Upper lobe of right lung (tissue), 1 donor: ENCODE results near the gene RIMKLB. TPM values are rescaled to one million over a fixed set of nuclear protein-coding genes. Genes with fewer than 3 reads are reported as not detected.

Source experiments
- ATAC-seq: fragments of 200-7000 bp; cut with Tn5 transposase; one replicate; pipeline ENCODE4 v1.9.1; 2020; ENCODE audit warnings: mild to moderate bottlenecking, moderate library complexity
- DNase-seq: peaks from one replicate; pipeline ENCODE4 v3.0.0-alpha.2; 2020
- H3K27ac ChIP-seq: fragments of 200-600 bp; one replicate; pipeline ENCODE4 v1.8.0; 2022
- H3K27me3 ChIP-seq: fragments of 200-600 bp; one replicate; pipeline ENCODE4 v1.8.0; 2022; ENCODE audit warnings: mild to moderate bottlenecking
- H3K36me3 ChIP-seq: fragments of 200-600 bp; one replicate; pipeline ENCODE4 v1.8.0; 2022
- H3K4me1 ChIP-seq: fragments of 200-600 bp; one replicate; pipeline ENCODE4 v1.8.0; 2022
- H3K4me3 ChIP-seq: fragments of 200-600 bp; one replicate; pipeline ENCODE4 v1.8.0; 2022; ENCODE audit warnings: mild to moderate bottlenecking
- H3K9me3 ChIP-seq: fragments of 200-600 bp; one replicate; pipeline ENCODE4 v1.8.0; 2022
- CTCF ChIP-seq: fragments of 200-600 bp; IDR thresholded peaks from one replicate; pipeline ENCODE4 v1.8.0; 2022; ENCODE audit warnings: antibody characterized with exemption
- intact Hi-C: fragments of 100-400 bp; cut with DNase I; formaldehyde crosslinking; loops from one replicate; pipeline ENCODE4 v1.11.0; 2022
- total RNA-seq: library from RNA; stranded (reverse); fragmentation: NEBNext Ultra II Directional; extraction: Animal tissue kit (Norgen Biotek cat#: 25700); gene quantifications from one replicate; pipeline ENCODE4 v1.2.1, GENCODE V29; 2021
- donor health status: DM: no; HTN: yes; CAD: no; lungs with severe emphysema.

The RIMKLB gene
- total RNA-seq, 1 donor from 2014 or later, result 32.0 TPM

GRCh38 chr12:8831116-8831515 lies 133.3 kb downstream of the RIMKLB start:
- no peak for TF ChIP-seq CTCF
- Histone ChIP-seq H3K27ac (no peak overlapping the region), H3K4me3 (no peak overlapping the region), H3K27me3 (peaks cover 4% of the 10 kb centered on the region), H3K36me3 (no peaks in the 10 kb centered on the region), H3K4me1 (no peaks in the 10 kb centered on the region), H3K9me3 (no peaks in the 10 kb centered on the region)
- intact Hi-C loops, result no loop called here
- no peak for DNase-seq
- ATAC-seq, result no peak

DNA sequence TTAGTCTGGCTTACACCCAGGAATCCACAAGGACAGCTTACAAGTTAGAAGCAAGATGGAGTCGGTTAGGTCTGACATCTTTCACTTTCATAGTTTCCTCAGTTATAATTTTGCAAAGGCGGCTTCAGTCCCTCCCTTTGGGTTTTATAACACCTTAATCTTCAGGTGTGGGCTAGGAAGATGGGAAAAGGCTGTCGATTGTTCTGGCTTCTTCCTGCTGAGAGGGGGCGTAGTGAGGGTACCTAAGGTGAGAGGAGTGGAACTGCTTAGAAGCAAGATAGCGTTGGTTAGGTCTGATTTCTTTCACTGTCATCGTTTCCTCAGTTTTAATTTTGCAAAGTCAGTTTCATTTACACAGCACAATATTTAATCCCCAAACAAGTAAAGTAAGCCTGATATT lies 134.7 kb downstream of the RIMKLB start:
- H3K4me1 ChIP-seq, result no peaks in the 10 kb centered on the region
- TF ChIP-seq CTCF, result no peak
- DNase-seq, result no peak
- H3K9me3 ChIP-seq, result no peaks in the 10 kb centered on the region
- H3K27me3 ChIP-seq, result no peaks in the 10 kb centered on the region
- ATAC-seq, result no peak
- no peak overlapping the region for H3K4me3 ChIP-seq
- no peak overlapping the region for H3K27ac ChIP-seq
- H3K36me3 ChIP-seq, result no peaks in the 10 kb centered on the region
- intact Hi-C loops, result no loop called here

Other genes starting within 250 kb of the RIMKLB start
- gene CLEC6A, start 242.0 kb upstream of the RIMKLB start, total RNA-seq, result 2.0 TPM
- 1.1 TPM for gene CLEC4D, start 184.5 kb upstream of the RIMKLB start, total RNA-seq
- gene CLEC4E, start 157.1 kb upstream of the RIMKLB start, total RNA-seq, result 16.8 TPM
- gene AICDA, start 85.1 kb upstream of the RIMKLB start, total RNA-seq, result 0.75 TPM
- 2.8 TPM for gene MFAP5, start 35.2 kb upstream of the RIMKLB start, total RNA-seq
- gene A2ML1, start 124.6 kb downstream of the RIMKLB start, total RNA-seq, result not detected
- 29.7 TPM for gene PHC1, start 216.5 kb downstream of the RIMKLB start, total RNA-seq